GM12872 (cell line): ENCODE data around the gene KRTCAP2.

ENCODE experiments used
- CTCF ChIP-seq: IDR thresholded peaks from 3 replicates; pipeline ENCODE4 v1.5.1; 2011; ENCODE audit warnings: low read depth, mild to moderate bottlenecking, low read length, moderate library complexity; ENCODE audit not compliant: insufficient read depth

KRTCAP2 gene

GRCh38 chr1:155127967-155128754, 44.9 kb downstream of the KRTCAP2 start:
- no peak for TF ChIP-seq CTCF

- no peak for TF ChIP-seq CTCF
These were observed 45.8 kb downstream of the KRTCAP2 start, which contains the start of gene EFNA1 for GRCh38 chr1:155127105-155127966. TSS of gene EFNA1 (plus strand) at chr1:155127876. CDS start at chr1:155127978, 102 bp downstream.

GRCh38 chr1:155126556-155127104, 46.5 kb downstream of the KRTCAP2 start:
- no peak for TF ChIP-seq CTCF

- TF ChIP-seq CTCF: no peak
These were observed 47.1 kb downstream of the KRTCAP2 start for GRCh38 chr1:155125946-155126555.

- no peak for TF ChIP-seq CTCF
These were observed 47.6 kb downstream of the KRTCAP2 start for GRCh38 chr1:155125511-155125945.

- TF ChIP-seq CTCF: no peak
These were observed 48.3 kb downstream of the KRTCAP2 start for GRCh38 chr1:155124503-155125463.
